ENCODE results near the gene PTRH2. TPM values are rescaled to one million over a fixed set of nuclear protein-coding genes. Genes with fewer than 3 reads are reported as not detected.

The PTRH2 gene
- total and polyA plus RNA-seq, 2 of the 8 experiments (the other 6 are each of a cell fraction or from before 2014, with no cell fraction given): 39.4 to 43.2 TPM

DNA sequence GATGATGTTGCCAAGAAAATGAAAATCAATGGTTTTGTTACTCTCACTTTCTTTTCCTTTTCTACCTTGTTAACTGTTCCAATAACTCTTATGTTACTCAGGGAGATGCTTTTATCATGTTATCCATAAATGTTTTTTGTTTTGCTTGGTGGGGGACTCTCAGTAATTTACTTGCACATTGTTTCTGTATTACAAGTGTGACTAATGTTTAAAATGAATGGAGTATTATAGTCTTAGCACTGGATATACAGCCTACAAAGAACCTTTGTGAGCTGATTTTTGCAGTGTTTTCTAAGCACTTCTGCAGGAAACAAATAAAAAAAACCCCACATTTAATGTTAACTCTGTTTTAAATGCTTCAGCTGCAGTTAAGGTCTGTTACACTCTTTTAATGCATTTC, 12.3 kb upstream of the PTRH2 start:
- Histone ChIP-seq H2BK12ac (ENCODE audit: low read depth, low read length) (no peak overlapping the region), H3K56ac (replicated peaks; ENCODE audit: insufficient read length, low read depth, low read length) (no peak overlapping the region), H4K20me1 (replicated peaks in 1 of 2; ENCODE audit: control insufficient read depth in 1 of 2, insufficient read depth in 2 of 2, low read length in 2 of 2) (no peaks in the 10 kb centered on the region), H2AK5ac (ENCODE audit: low read depth, low read length) (no peak overlapping the region), H4K5ac (ENCODE audit: insufficient read length, low read depth, low read length) (no peak overlapping the region), H3K23ac (ENCODE audit: insufficient read length) (no peak overlapping the region), H3K36me3 (ENCODE audit: control insufficient read depth in 2 of 4, insufficient read depth in 4 of 4, low read length in 3 of 4) (no peaks in the 10 kb centered on the region), H3K18ac (ENCODE audit: extremely low read depth, low read length) (no peak overlapping the region), H3K27ac (ENCODE audit: low read depth, low read length) (no peak overlapping the region), H2BK120ac (replicated peaks; ENCODE audit: low read depth, low read length) (no peak overlapping the region), H2BK5ac (ENCODE audit: low read depth, low read length) (no peak overlapping the region), H3K79me2 (ENCODE audit: control insufficient read depth in 1 of 2, insufficient read depth in 2 of 2, low read length in 2 of 2) (peaks cover 0 to 60% of the 10 kb centered on the region in 2 experiments; a peak in 2 of 4 replicates), H2BK15ac (ENCODE audit: low read length) (no peak overlapping the region), H3K27me3 (replicated peaks in 1 of 4; ENCODE audit: control insufficient read depth in 3 of 4, extremely low read depth in 1 of 4, insufficient read depth in 3 of 4, low read length in 3 of 4) (no peaks in the 10 kb centered on the region), H3K4me3 (ENCODE audit: extremely low read depth in 1 of 4, insufficient read depth in 2 of 4, low read depth in 3 of 4, low read length in 4 of 4) (no peak overlapping the region), H3K4ac (replicated peaks; ENCODE audit: insufficient read length, low read depth, low read length) (no peak overlapping the region), H3K4me2 (ENCODE audit: insufficient read depth in 1 of 2, low read depth in 2 of 2, low read length in 2 of 2) (no peak overlapping the region), H2AFZ (ENCODE audit: low read length) (no peak overlapping the region), H3K79me1 (ENCODE audit: low read depth, low read length) (peaks cover 5% of the 10 kb centered on the region; the same call in 1 of the 2 replicates), H3K4me1 (replicated peaks in 1 of 4; ENCODE audit: control insufficient read depth in 3 of 4, insufficient read depth in 4 of 4, low read length in 3 of 4) (0 out of 7 replicates have a peak, but pooled peaks cover 0 to 2% (median 0%) of the 10 kb centered on the region in 4 experiments), H2BK20ac (ENCODE audit: low read length) (no peak overlapping the region), H4K8ac (ENCODE audit: extremely low read depth, insufficient read depth, low read length) (no peak overlapping the region), H3K9ac (replicated peaks in 1 of 4; ENCODE audit: extremely low read depth in 1 of 4, low read depth in 3 of 4, low read length in 3 of 4) (no peak overlapping the region), H3K23me2 (ENCODE audit: low read depth, low read length) (no peaks in the 10 kb centered on the region), H4K91ac (replicated peaks; ENCODE audit: insufficient read length, low read length) (no peak overlapping the region), H3K9me3 (ENCODE audit: insufficient read depth in 2 of 2, low read depth in 1 of 2, low read length in 1 of 2) (no peaks in the 10 kb centered on the region), H3K14ac (ENCODE audit: insufficient read length) (no peak overlapping the region)
- FAIRE-seq (no peak), DNase-seq (ENCODE audit: low read depth in 1 of 2, low spot score in 2 of 2) (no peak)
- CTCF ChIA-PET (ENCODE audit: partially characterized antibody): interaction anchor here (0.6 kb wide), 1 partner anchor 237 kb away, joined by 3 read pairs; no protein-coding TSS in a partner anchor
- POLR2A ChIA-PET (ENCODE audit: partially characterized antibody): interaction anchor here (1.5 kb wide), 1 partner anchor 13 kb away, joined by 4 read pairs; the partner anchor contains the start of genes PTRH2 and VMP1
- TF ChIP-seq GABPA (IDR thresholded peaks at IDR 0.05; ENCODE audit: borderline replicate concordance, insufficient read depth, low read length) (no peak), POLR2A (IDR thresholded peaks at IDR 0.05; ENCODE audit: control extremely low read depth in 1 of 2, low read depth in 2 of 2, low read length in 2 of 2) (no peak), CBX5 (IDR thresholded peaks at IDR 0.05; ENCODE audit: low read depth, low read length) (no peak), YY1 (IDR thresholded peaks at IDR 0.05; ENCODE audit: low read depth, low read length) (no peak), CREB1 (IDR thresholded peaks at IDR 0.05) (no peak), RBBP5 (IDR thresholded peaks at IDR 0.05; ENCODE audit: borderline replicate concordance, low read depth, low read length) (no peak), CBX8 (IDR thresholded peaks at IDR 0.05; ENCODE audit: borderline replicate concordance, low read depth, low read length) (no peak), KDM4A (IDR thresholded peaks at IDR 0.05; ENCODE audit: low read depth, low read length, severe bottlenecking) (no peak)
- TF ChIP-seq, protein P1, sequence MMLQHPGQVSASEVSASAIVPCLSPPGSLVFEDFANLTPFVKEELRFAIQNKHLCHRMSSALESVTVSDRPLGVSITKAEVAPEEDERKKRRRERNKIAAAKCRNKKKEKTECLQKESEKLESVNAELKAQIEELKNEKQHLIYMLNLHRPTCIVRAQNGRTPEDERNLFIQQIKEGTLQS (IDR thresholded peaks at IDR 0.05; ENCODE audit: insufficient read depth, low read depth, low read length): no peak
- TF ChIP-seq, protein P2, sequence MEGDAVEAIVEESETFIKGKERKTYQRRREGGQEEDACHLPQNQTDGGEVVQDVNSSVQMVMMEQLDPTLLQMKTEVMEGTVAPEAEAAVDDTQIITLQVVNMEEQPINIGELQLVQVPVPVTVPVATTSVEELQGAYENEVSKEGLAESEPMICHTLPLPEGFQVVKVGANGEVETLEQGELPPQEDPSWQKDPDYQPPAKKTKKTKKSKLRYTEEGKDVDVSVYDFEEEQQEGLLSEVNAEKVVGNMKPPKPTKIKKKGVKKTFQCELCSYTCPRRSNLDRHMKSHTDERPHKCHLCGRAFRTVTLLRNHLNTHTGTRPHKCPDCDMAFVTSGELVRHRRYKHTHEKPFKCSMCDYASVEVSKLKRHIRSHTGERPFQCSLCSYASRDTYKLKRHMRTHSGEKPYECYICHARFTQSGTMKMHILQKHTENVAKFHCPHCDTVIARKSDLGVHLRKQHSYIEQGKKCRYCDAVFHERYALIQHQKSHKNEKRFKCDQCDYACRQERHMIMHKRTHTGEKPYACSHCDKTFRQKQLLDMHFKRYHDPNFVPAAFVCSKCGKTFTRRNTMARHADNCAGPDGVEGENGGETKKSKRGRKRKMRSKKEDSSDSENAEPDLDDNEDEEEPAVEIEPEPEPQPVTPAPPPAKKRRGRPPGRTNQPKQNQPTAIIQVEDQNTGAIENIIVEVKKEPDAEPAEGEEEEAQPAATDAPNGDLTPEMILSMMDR (IDR thresholded peaks at IDR 0.05; ENCODE audit: control extremely low read depth in 1 of 3, insufficient read depth in 1 of 3, low read depth in 1 of 3, low read length in 3 of 3): no peak
- TF ChIP-seq, protein P3, sequence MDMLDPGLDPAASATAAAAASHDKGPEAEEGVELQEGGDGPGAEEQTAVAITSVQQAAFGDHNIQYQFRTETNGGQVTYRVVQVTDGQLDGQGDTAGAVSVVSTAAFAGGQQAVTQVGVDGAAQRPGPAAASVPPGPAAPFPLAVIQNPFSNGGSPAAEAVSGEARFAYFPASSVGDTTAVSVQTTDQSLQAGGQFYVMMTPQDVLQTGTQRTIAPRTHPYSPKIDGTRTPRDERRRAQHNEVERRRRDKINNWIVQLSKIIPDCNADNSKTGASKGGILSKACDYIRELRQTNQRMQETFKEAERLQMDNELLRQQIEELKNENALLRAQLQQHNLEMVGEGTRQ (IDR thresholded peaks at IDR 0.05; ENCODE audit: low read length): no peak

Measured in H1 (cell line).